GM10266 (cell line): ENCODE measurements around the gene ATP2C1.
"Not testable (repeated sequence)": the region's sequence is repeated elsewhere in the genome, so short reads cannot be mapped to it uniquely, and the experiment has no call there.

ENCODE experiments used
- DNase-seq: peaks from one replicate; pipeline ENCODE4 v3.0.0; 2012; ENCODE audit errors: extremely low spot score
- CTCF ChIP-seq: IDR thresholded peaks from 2 replicates; pipeline ENCODE4 v1.5.1; 2012; ENCODE audit warnings: mild to moderate bottlenecking, low read depth; ENCODE audit not compliant: control insufficient read depth, insufficient read depth; ENCODE audit errors: missing control alignments

Gene ATP2C1

GRCh38 chr3:130968221-130968620 is 74.3 kb downstream of the ATP2C1 start:
- no peak for DNase-seq
- no peak for TF ChIP-seq CTCF

GRCh38 chr3:130969621-130970020 is 75.7 kb downstream of the ATP2C1 start:
- no peak for TF ChIP-seq CTCF
- DNase-seq, result no peak

GRCh38 chr3:130971208-130971607 is 77.3 kb downstream of the ATP2C1 start:
- TF ChIP-seq CTCF, result no peak

GRCh38 chr3:130972592-130972991 is 78.7 kb downstream of the ATP2C1 start:
- not testable (repeated sequence) for DNase-seq

More at GRCh38 chr3:130971208-130971607, 77.3 kb downstream of the ATP2C1 start:
- no peak for DNase-seq

GRCh38 chr3:130973406-130973805 is 79.5 kb downstream of the ATP2C1 start:
- no peak for DNase-seq
- TF ChIP-seq CTCF, result no peak

GRCh38 chr3:130974201-130974600 is 80.3 kb downstream of the ATP2C1 start:
- no peak for TF ChIP-seq CTCF
- no peak for DNase-seq

- TF ChIP-seq CTCF, result no peak
- DNase-seq, result no peak
Measured at GRCh38 chr3:130975251-130975650, 81.4 kb downstream of the ATP2C1 start.

- no peak for DNase-seq
Measured at GRCh38 chr3:130976706-130977105, 82.8 kb downstream of the ATP2C1 start.

More at GRCh38 chr3:130976706-130977105, 82.8 kb downstream of the ATP2C1 start:
- TF ChIP-seq CTCF, result no peak
